Sigmoid colon (tissue), 7 donors: ENCODE data around the gene RAB40B. TPM values are rescaled to one million over a fixed set of nuclear protein-coding genes. Genes with fewer than 3 reads are reported as not detected.
A peak's percentile ranks its signal among the peaks of the same experiment; 100 is the strongest.

Experiments
- DNase-seq: peaks from one replicate; pipeline ENCODE4 v3.0.0-alpha.2; 2019
- H3K27ac ChIP-seq, 4 donors: fragments of 200-600 bp; sonication (generic); one replicate each; pipeline ENCODE4 v1.5.1; 2016 to 2019; ENCODE audit warnings: mild to moderate bottlenecking in 1 of 4
- H3K27me3 ChIP-seq, 3 donors: fragments of 200-600 bp; sonication (generic); one replicate each; pipeline ENCODE4 v1.5.1; 2019; ENCODE audit warnings: mild to moderate bottlenecking in 1 of 3
- H3K36me3 ChIP-seq, 4 donors: fragments of 200-600 bp; sonication (generic); one replicate each; pipeline ENCODE4 v1.5.1; 2016 to 2019
- H3K4me1 ChIP-seq, 4 donors: fragments of 200-600 bp; sonication (generic); one replicate each; pipeline ENCODE4 v1.5.1; 2017 to 2019
- H3K4me3 ChIP-seq, 4 donors: fragments of 200-600 bp; sonication (generic); one replicate each; pipeline ENCODE4 v1.5.1; 2017 to 2019; ENCODE audit warnings: mild to moderate bottlenecking in 2 of 4, moderate library complexity in 1 of 4
- H3K9me3 ChIP-seq, 4 donors: fragments of 200-600 bp in 3 of 4; sonication (generic) in 3 of 4; one replicate each; pipeline versions ENCODE4 v1.5.1 to v1.6.1; 2013 to 2019
- EP300 ChIP-seq, 4 donors: sonication (generic); formaldehyde crosslinking; IDR thresholded peaks; one replicate each; pipeline ENCODE4 v1.6.1; 2017; ENCODE audit warnings: antibody characterized with exemption in 4 of 4
- POLR2A ChIP-seq, 2 donors: fragments of 450-650 bp; IDR thresholded peaks; one replicate each; pipeline ENCODE4 v1.6.1; 2016; ENCODE audit warnings: antibody characterized with exemption in 2 of 2, mild to moderate bottlenecking in 2 of 2, moderate library complexity in 2 of 2
- POLR2AphosphoS5 ChIP-seq, 4 donors: sonication (generic); formaldehyde crosslinking; IDR thresholded peaks; one replicate each; pipeline ENCODE4 v1.6.1; 2017; ENCODE audit warnings: antibody characterized with exemption in 4 of 4
- WGBS, 2 donors: extraction: QIAGEN DNeasy Blood & Tissue Kit; methylation state at CpG; one replicate each; pipeline ENCODE4 v1.1.7; 2013; 5-methylcytosine and 5-hydroxymethylcytosine counted together
- intact Hi-C: fragments of 100-400 bp; cut with DNase I; formaldehyde crosslinking; loops from one replicate; pipeline ENCODE4 v1.15.1; 2023
- polyA plus RNA-seq, 3 donors: library from polyadenylated mRNA; stranded (reverse); fragments of 200-250 nt; gene quantifications; one replicate each; pipeline ENCODE4 v1.2.3, GENCODE V29; 2013
- total RNA-seq, 4 donors: library from RNA; depleted of rRNA; stranded (reverse); fragments of >200 nt; gene quantifications; one replicate each; pipeline ENCODE4 v1.1.0, GENCODE V29; 2016
- TF ChIP-seq, protein P1 (sequence below), 4 experiments: fragments of 450-650 bp in 3 of 4; fragments of 200-600 bp in 1 of 4; IDR thresholded peaks; one replicate each; pipeline ENCODE4 v1.5.1; 2016 to 2019; ENCODE audit warnings: antibody characterized with exemption in 4 of 4, mild to moderate bottlenecking in 3 of 4, moderate library complexity in 2 of 4
- donor health status: healthy with polysubstance abuse.
- donor health status: Bipolar disorder and iron deficiency.
- donor health status: healthy.

The RAB40B gene
- total and polyA plus RNA-seq, 7 donors, result 11.7 to 32.7 (median 23.2) TPM

DNA sequence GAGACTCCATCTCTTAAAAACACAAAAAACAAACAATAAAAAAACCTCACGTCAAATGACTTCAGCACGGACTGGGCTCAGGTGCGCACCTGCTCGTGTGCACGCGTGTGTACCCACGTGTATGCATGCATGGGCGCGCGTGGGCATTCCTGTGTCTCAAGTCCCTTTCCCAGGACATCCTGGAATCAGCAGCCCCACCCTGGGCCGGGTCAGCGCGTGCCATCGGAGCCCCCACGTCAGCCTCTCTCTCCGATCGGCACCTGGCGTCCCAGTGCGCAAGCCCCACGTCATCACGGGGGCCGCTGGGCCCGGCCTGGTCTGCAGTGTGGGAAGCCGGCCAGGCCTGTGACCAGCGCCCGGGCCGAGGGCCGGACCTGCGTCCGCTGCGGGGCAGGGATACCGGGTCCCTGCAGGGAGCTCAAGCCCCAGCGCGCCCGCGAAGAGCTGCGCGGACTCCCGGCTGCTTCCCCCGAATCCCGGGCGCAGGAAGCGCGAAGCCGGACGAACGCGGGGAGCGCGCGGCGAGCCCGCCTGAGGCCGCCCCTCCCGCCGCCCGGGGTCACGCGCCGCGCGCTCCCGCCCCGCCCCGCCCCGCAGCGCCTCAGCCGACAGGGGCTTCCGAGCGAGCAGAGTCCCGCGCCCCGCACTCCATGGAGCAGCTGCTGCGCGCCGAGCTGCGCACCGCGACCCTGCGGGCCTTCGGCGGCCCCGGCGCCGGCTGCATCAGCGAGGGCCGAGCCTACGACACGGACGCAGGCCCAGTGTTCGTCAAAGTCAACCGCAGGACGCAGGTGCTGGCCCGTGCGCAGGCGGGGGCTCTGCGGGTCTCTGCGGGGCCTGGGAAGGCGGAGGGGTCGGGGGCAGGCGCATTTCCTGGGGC is 36.7 kb upstream of the RAB40B start, which contains the start of gene FN3K:
Gene FN3K (plus strand): TSS at position 629 of the 880 bp plus-strand sequence. CDS start 22 bp downstream, at position 651.
- Histone ChIP-seq H3K4me3 (peak within 1 kb of the TSS; percentile 82 to 98 (median 88)), H3K4me1 (peaks cover 0 to 22% (median 17%) of the 10 kb centered on the region in 4 donors), H3K36me3 (peaks cover 5 to 19% (median 6%) of the 10 kb centered on the region in 4 donors), H3K27me3 (no peaks in the 10 kb centered on the region), H3K9me3 (no peaks in the 10 kb centered on the region), H3K27ac (peak within 1 kb of the TSS; percentile 80 to 93 (median 90))
- TF ChIP-seq EP300 (IDR thresholded peaks at IDR 0.05) (peak; percentile 57 to 95 (median 86)), POLR2A (IDR thresholded peaks at IDR 0.05) (no peak), POLR2AphosphoS5 (IDR thresholded peaks at IDR 0.05) (peak; percentile 56 to 74 (median 66))
- TF ChIP-seq, protein P1, sequence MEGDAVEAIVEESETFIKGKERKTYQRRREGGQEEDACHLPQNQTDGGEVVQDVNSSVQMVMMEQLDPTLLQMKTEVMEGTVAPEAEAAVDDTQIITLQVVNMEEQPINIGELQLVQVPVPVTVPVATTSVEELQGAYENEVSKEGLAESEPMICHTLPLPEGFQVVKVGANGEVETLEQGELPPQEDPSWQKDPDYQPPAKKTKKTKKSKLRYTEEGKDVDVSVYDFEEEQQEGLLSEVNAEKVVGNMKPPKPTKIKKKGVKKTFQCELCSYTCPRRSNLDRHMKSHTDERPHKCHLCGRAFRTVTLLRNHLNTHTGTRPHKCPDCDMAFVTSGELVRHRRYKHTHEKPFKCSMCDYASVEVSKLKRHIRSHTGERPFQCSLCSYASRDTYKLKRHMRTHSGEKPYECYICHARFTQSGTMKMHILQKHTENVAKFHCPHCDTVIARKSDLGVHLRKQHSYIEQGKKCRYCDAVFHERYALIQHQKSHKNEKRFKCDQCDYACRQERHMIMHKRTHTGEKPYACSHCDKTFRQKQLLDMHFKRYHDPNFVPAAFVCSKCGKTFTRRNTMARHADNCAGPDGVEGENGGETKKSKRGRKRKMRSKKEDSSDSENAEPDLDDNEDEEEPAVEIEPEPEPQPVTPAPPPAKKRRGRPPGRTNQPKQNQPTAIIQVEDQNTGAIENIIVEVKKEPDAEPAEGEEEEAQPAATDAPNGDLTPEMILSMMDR (IDR thresholded peaks at IDR 0.05), result no peak
- WGBS, 2 donors, result 2 to 6% methylated on average over 101 of the region's 101 CpGs
- peak; percentile 92 for DNase-seq
- intact Hi-C loops, result no loop called here

DNA sequence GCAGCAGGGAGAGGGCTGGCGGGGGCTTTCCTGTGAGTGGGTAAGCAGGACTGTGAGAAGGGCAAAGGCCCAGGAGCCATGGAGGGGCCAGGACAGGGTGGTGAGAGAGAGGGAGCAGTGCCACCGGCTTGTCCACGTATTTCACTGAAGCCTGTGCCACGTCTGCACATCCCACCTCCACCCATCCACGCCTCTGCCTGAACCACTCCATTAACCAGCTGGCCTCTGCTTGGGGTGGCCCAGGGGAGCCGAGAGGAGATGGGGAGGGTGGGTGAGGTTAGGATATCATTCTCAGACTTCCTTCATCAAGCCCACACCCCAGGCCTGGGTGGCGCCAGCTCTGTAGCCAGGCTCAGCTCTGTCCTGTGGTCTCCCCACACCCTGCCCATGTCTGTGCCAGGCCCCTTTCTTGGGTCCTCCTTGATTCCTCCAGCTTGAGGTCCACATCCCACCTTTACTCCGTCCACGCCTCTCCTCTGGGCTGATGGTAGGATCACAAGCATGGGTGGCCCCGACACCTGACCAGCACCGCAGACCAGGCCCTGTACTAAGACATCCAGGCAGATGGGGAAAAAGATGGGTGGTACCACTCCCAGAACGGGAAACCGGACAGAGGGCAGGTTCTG is 33.7 kb upstream of the RAB40B start:
- no peaks in the 10 kb centered on the region for H3K27me3 ChIP-seq
- intact Hi-C loops, result no loop called here
- H3K9me3 ChIP-seq, result no peaks in the 10 kb centered on the region
- TF ChIP-seq, protein P1 (IDR thresholded peaks at IDR 0.05), result no peak
- TF ChIP-seq POLR2AphosphoS5 (IDR thresholded peaks at IDR 0.05), result no peak
- no peak for TF ChIP-seq EP300 (IDR thresholded peaks at IDR 0.05)
- TF ChIP-seq POLR2A (IDR thresholded peaks at IDR 0.05), result no peak
- H3K27ac ChIP-seq, result no peak overlapping the region
- peaks cover 0 to 22% (median 17%) of the 10 kb centered on the region in 4 donors for H3K4me1 ChIP-seq
- H3K4me3 ChIP-seq, result no peak overlapping the region
- DNase-seq, result no peak
- 94 to 95% methylated on average over 13 of the region's 13 CpGs for WGBS, 2 donors
- peaks cover 0 to 15% (median 3%) of the 10 kb centered on the region in 4 donors for H3K36me3 ChIP-seq

DNA sequence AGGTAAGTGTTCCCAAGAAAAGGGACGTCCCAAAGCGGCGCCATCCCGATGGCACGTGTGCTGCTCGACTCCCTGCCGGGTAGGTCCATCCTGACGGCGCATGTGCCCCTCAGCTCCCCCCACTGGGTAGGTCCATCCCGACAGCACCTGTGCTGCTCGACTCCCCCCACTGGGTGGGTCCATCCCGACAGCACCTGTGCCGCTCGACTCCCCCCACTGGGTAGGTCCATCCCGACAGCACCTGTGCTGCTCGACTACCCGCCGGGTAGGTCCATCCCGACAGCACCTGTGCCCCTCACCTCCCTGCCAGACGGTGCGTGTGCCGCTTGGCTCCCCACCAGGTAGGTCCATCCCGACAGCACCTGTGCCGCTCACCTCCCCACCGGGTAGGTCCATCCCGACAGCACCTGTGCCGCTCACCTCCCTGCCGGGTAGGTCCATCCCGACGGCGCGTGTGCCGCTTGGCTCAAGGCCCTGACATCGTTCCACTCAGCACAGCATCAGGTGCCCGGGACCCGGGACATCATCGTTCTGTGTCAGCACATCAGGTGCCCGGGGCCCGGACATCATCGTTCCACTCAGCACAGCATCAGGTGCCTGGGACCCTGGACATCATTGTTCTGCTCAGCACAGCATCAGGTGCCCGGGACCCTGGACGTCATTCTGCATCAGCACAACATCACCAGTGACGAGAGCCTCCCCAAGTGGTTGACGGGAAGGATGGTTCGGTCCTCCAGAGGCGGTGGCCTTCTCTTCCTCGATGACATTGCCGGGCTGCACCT is 31.2 kb upstream of the RAB40B start:
- no peak for DNase-seq
- WGBS, 2 donors, result 89 to 90% methylated on average over 48 of the region's 48 CpGs
- no peak overlapping the region for H3K27ac ChIP-seq
- intact Hi-C loops, result no loop called here
- no peak overlapping the region for H3K4me3 ChIP-seq
- no peak for TF ChIP-seq POLR2A (IDR thresholded peaks at IDR 0.05)
- TF ChIP-seq, protein P1 (IDR thresholded peaks at IDR 0.05), result no peak
- no peak for TF ChIP-seq EP300 (IDR thresholded peaks at IDR 0.05)
- no peak for TF ChIP-seq POLR2AphosphoS5 (IDR thresholded peaks at IDR 0.05)
- H3K36me3 ChIP-seq, result peaks cover 4 to 36% (median 11%) of the 10 kb centered on the region in 4 donors
- no peaks in the 10 kb centered on the region for H3K9me3 ChIP-seq
- no peaks in the 10 kb centered on the region for H3K27me3 ChIP-seq
- peaks cover 0 to 5% (median 2%) of the 10 kb centered on the region in 4 donors for H3K4me1 ChIP-seq

DNA sequence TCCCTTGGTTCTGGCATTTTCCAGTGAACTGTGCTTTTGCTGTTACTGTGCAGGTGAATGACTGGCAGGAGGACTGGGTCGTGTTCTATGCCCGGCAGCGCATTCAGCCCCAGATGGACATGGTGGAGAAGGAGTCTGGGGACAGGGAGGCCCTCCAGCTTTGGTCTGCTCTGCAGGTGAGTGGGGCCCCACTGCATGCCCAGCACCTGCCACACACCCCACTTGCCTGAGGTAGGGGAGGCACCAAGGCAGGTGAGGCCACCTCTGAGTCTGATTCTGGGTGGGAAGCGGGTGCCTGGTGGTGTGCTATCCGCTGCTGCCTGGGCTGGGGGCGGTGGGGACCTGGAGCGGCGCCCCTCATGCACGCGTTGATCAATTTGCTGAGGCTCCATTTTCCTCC is 27.9 kb upstream of the RAB40B start:
- H3K9me3 ChIP-seq, result no peaks in the 10 kb centered on the region
- H3K4me1 ChIP-seq, result no peaks in the 10 kb centered on the region
- peaks cover 4 to 65% (median 21%) of the 10 kb centered on the region in 4 donors for H3K36me3 ChIP-seq
- WGBS, 2 donors, result 97% methylated on average over 10 of the region's 10 CpGs
- H3K27ac ChIP-seq, result no peak overlapping the region
- no peak for DNase-seq
- no peaks in the 10 kb centered on the region for H3K27me3 ChIP-seq
- intact Hi-C loops, result no loop called here
- TF ChIP-seq, protein P1 (IDR thresholded peaks at IDR 0.05), result no peak
- TF ChIP-seq POLR2A (IDR thresholded peaks at IDR 0.05), result no peak
- no peak overlapping the region for H3K4me3 ChIP-seq
